Type B pancreatic cell (in vitro differentiated cells): Measurements from ENCODE around the gene UPK1A. TPM values are rescaled to one million over a fixed set of nuclear protein-coding genes. Genes with fewer than 3 reads are reported as not detected.

ENCODE experiments used
- DNase-seq: peaks from one replicate; pipeline ENCODE4 v3.0.0; 2021; ENCODE audit warnings: mixed read lengths; ENCODE audit not compliant: unreplicated experiment; ENCODE audit errors: extremely low spot score
- H3K27ac Mint-ChIP-seq: 2 replicates; pipeline ENCODE4 v1.8.0; 2021; ENCODE audit warnings: mild to moderate bottlenecking, mixed read lengths
- H3K27me3 Mint-ChIP-seq: 2 replicates; pipeline ENCODE4 v1.8.0; 2021; ENCODE audit warnings: mixed read lengths
- H3K36me3 Mint-ChIP-seq: 2 replicates; pipeline ENCODE4 v1.8.0; 2021; ENCODE audit warnings: mixed read lengths
- H3K4me1 Mint-ChIP-seq: one replicate; pipeline ENCODE4 v1.8.0; 2021; ENCODE audit warnings: mixed read lengths; ENCODE audit not compliant: unreplicated experiment
- H3K4me3 Mint-ChIP-seq: 2 replicates; pipeline ENCODE4 v1.8.0; 2021; ENCODE audit warnings: mild to moderate bottlenecking, mixed read lengths
- H3K9me3 Mint-ChIP-seq: 2 replicates; pipeline ENCODE4 v1.8.0; 2021; ENCODE audit warnings: mixed read lengths
- CTCF ChIP-seq: fragments of 200-600 bp; sonication (generic); conservative IDR thresholded peaks from 2 replicates; pipeline ENCODE4 v1.5.0; 2021; ENCODE audit warnings: antibody characterized with exemption, mild to moderate bottlenecking
- total RNA-seq: library from RNA; stranded (reverse); gene quantifications from 2 replicates; pipeline ENCODE4 v1.2.1, GENCODE V29; 2021; ENCODE audit warnings: low replicate concordance

UPK1A gene
- total RNA-seq, 1 donor from 2014 or later, result 4.4 TPM

GRCh38 chr19:35633727-35634440, 32.4 kb upstream of the UPK1A start:
- Mint-ChIP-seq H3K9me3 (no peaks in the 10 kb centered on the region), H3K36me3 (peaks cover 16% of the 10 kb centered on the region), H3K27me3 (peaks cover under 1% of the 10 kb centered on the region), H3K4me3 (no peak overlapping the region), H3K27ac (no peak overlapping the region), H3K4me1 (peaks cover 2% of the 10 kb centered on the region)
- TF ChIP-seq CTCF, result no peak
- no peak for DNase-seq

GRCh38 chr19:35636651-35637050, 29.7 kb upstream of the UPK1A start:
- DNase-seq, result no peak
- H3K36me3 Mint-ChIP-seq, result peaks cover 9% of the 10 kb centered on the region
- H3K4me3 Mint-ChIP-seq, result no peak overlapping the region
- peaks cover 2% of the 10 kb centered on the region for H3K27me3 Mint-ChIP-seq
- H3K9me3 Mint-ChIP-seq, result no peaks in the 10 kb centered on the region
- peaks cover 4% of the 10 kb centered on the region for H3K4me1 Mint-ChIP-seq
- no peak overlapping the region for H3K27ac Mint-ChIP-seq
- TF ChIP-seq CTCF, result no peak

- no peak for DNase-seq
- Mint-ChIP-seq H3K4me3 (no peak overlapping the region), H3K36me3 (peaks cover 4% of the 10 kb centered on the region), H3K27me3 (peaks cover 2% of the 10 kb centered on the region), H3K4me1 (peaks cover 4% of the 10 kb centered on the region), H3K27ac (no peak overlapping the region), H3K9me3 (no peaks in the 10 kb centered on the region)
- no peak for TF ChIP-seq CTCF
Observed at GRCh38 chr19:35637165-35637564, 29.2 kb upstream of the UPK1A start.

GRCh38 chr19:35639321-35639639, 27.0 kb upstream of the UPK1A start:
- Mint-ChIP-seq H3K36me3 (no peaks in the 10 kb centered on the region), H3K9me3 (no peaks in the 10 kb centered on the region), H3K4me1 (peaks cover 4% of the 10 kb centered on the region), H3K4me3 (no peak overlapping the region), H3K27ac (no peak overlapping the region), H3K27me3 (peaks cover 2% of the 10 kb centered on the region)
- no peak for DNase-seq
- no peak for TF ChIP-seq CTCF

GRCh38 chr19:35639863-35640262, 26.5 kb upstream of the UPK1A start:
- TF ChIP-seq CTCF, result no peak
- no peak for DNase-seq
- Mint-ChIP-seq H3K36me3 (no peaks in the 10 kb centered on the region), H3K27me3 (peaks cover 2% of the 10 kb centered on the region), H3K4me1 (peaks cover 6% of the 10 kb centered on the region), H3K4me3 (peak overlapping the region; percentile 40), H3K9me3 (no peaks in the 10 kb centered on the region), H3K27ac (no peak overlapping the region)
